Inferior parietal cortex (tissue), 1 donor: Measurements from ENCODE around the gene C1D.
A peak's percentile ranks its signal among the peaks of the same experiment; 100 is the strongest.
"Not testable (repeated sequence)": the region's sequence is repeated elsewhere in the genome, so short reads cannot be mapped to it uniquely, and the experiment has no call there.

ENCODE experiments used
- DNase-seq: peaks from one replicate; pipeline ENCODE4 v3.0.0-alpha.2; 2016; ENCODE audit errors: extremely low spot score

The C1D gene

GRCh38 chr2:68062680-68063387 is at the start of gene C1D:
Gene C1D, minus strand, starts transcription at chr2:68063004. Its CDS starts 15,694 bp downstream, at chr2:68047310.
- peak; percentile 93 for DNase-seq

GRCh38 chr2:68110102-68110501 is 47.3 kb upstream of the C1D start:
- DNase-seq = no peak

GRCh38 chr2:68108120-68108519 is 45.3 kb upstream of the C1D start:
- DNase-seq = no peak

- DNase-seq = no peak
Observed at GRCh38 chr2:68107475-68107874, 44.7 kb upstream of the C1D start.

- no peak for DNase-seq
Observed at GRCh38 chr2:68104111-68104835, 41.5 kb upstream of the C1D start.

- no peak for DNase-seq
Observed at GRCh38 chr2:68103709-68104055, 40.9 kb upstream of the C1D start.

GRCh38 chr2:68103030-68103708 is 40.4 kb upstream of the C1D start:
- no peak for DNase-seq

GRCh38 chr2:68100189-68100588 is 37.4 kb upstream of the C1D start:
- no peak for DNase-seq

- no peak for DNase-seq
Observed at GRCh38 chr2:68099260-68099659, 36.5 kb upstream of the C1D start.

- no peak for DNase-seq
Observed at GRCh38 chr2:68098291-68098797, 35.5 kb upstream of the C1D start.

GRCh38 chr2:68094111-68094510 is 31.3 kb upstream of the C1D start:
- no peak for DNase-seq

- no peak for DNase-seq
Observed at GRCh38 chr2:68093634-68094033, 30.8 kb upstream of the C1D start.

- DNase-seq = no peak
Observed at GRCh38 chr2:68091439-68092034, 28.7 kb upstream of the C1D start.

GRCh38 chr2:68089961-68090360 is 27.2 kb upstream of the C1D start:
- no peak for DNase-seq

GRCh38 chr2:68088940-68089339 is 26.1 kb upstream of the C1D start:
- no peak for DNase-seq

- no peak for DNase-seq
Observed at GRCh38 chr2:68086166-68086565, 23.4 kb upstream of the C1D start.

GRCh38 chr2:68083346-68083745 is 20.5 kb upstream of the C1D start:
- no peak for DNase-seq

GRCh38 chr2:68074050-68074449 is 11.2 kb upstream of the C1D start:
- DNase-seq = no peak

- DNase-seq = not testable (repeated sequence)
Observed at GRCh38 chr2:68063797-68064646, 1.2 kb upstream of the C1D start.

GRCh38 chr2:68060652-68061051 is 2.2 kb downstream of the C1D start:
- DNase-seq = no peak

GRCh38 chr2:68059784-68060525 is 2.8 kb downstream of the C1D start:
- DNase-seq = no peak
